GM20000 (cell line): ENCODE data around the gene PTPRE.

Source experiments
- DNase-seq: peaks from one replicate; pipeline ENCODE4 v3.0.0; 2012; ENCODE audit warnings: low spot score
- CTCF ChIP-seq: IDR thresholded peaks from 2 replicates; pipeline ENCODE4 v1.5.1; 2012; ENCODE audit warnings: mild to moderate bottlenecking, control low read depth; ENCODE audit errors: extremely low read depth, missing control alignments

PTPRE gene

DNA sequence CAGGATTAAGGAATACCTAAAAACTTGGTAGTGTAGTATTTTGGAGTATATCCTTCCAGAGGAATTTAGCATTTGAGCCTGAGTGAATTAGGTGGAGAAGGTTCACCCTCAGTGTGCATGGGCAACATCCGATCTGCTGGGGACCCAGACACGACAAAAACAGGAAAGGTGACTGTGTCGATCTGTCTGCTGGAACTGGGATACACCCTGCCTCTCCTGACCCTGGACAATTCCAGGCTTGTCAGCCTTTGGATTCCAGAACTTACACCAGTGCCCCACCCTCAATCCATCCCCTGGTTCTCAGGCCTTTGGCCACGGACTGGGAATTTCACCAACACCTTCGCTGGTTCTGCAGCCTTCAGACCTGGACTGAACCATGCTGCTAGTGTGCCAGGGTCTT is 41.9 kb downstream of the PTPRE start:
- TF ChIP-seq CTCF: no peak
- no peak for DNase-seq

DNA sequence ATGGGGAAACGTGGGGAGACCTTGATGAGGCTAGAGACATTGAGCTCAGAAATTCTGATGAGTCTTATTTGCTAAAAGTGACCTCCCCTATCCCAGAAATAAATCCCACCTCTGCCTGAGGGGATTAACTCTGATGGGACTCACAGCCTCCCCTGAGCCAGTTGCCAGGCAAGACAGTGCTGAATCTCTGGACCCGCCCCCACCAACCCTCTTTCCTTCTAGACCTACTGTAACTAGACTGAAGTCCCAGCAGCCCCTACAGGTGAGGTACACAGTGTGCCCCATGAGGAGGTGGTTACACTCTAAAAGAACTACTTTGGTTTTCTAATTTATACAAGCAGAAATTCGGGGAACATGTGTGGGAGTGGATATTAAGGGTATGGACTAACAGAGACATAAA is 42.9 kb downstream of the PTPRE start:
- DNase-seq: no peak
- no peak for TF ChIP-seq CTCF

GRCh38 chr10:127951861-127952574 is 45.1 kb downstream of the PTPRE start:
- no peak for TF ChIP-seq CTCF
- no peak for DNase-seq

- TF ChIP-seq CTCF: no peak
- DNase-seq: no peak
Measured at GRCh38 chr10:127952575-127952869, 45.6 kb downstream of the PTPRE start.

GRCh38 chr10:127952918-127953317 is 46.0 kb downstream of the PTPRE start:
- no peak for DNase-seq
- no peak for TF ChIP-seq CTCF

GRCh38 chr10:127953876-127954275 is 47.0 kb downstream of the PTPRE start:
- DNase-seq: no peak
- no peak for TF ChIP-seq CTCF

- no peak for TF ChIP-seq CTCF
- no peak for DNase-seq
Measured at GRCh38 chr10:127959428-127959827, 52.5 kb downstream of the PTPRE start.

- no peak for TF ChIP-seq CTCF
- DNase-seq: no peak
Measured at GRCh38 chr10:127961071-127961470, 54.2 kb downstream of the PTPRE start.
